ACC112 (cell line): ENCODE results near the gene FXYD2.

Experiments
- H2AFZ ChIP-seq: fragments of 200-600 bp; sonication (generic); one replicate; pipeline ENCODE4 v1.6.0; 2017; ENCODE audit warnings: antibody characterized with exemption, low read length; ENCODE audit not compliant: unreplicated experiment
- H3K27ac ChIP-seq: fragments of 200-600 bp; sonication (generic); 2 replicates; pipeline ENCODE4 v1.5.1; 2014; ENCODE audit warnings: low read depth, mild to moderate bottlenecking, antibody characterized with exemption, low read length, moderate library complexity
- H3K27me3 ChIP-seq: fragments of 200-600 bp; sonication (generic); 2 replicates; pipeline ENCODE4 v1.6.1; 2014; ENCODE audit warnings: mild to moderate bottlenecking, antibody characterized with exemption, low read length, moderate library complexity, mixed read lengths; ENCODE audit not compliant: insufficient read depth
- H3K36me3 ChIP-seq: fragments of 200-600 bp; sonication (generic); 2 replicates; pipeline ENCODE4 v1.6.1; 2016; ENCODE audit warnings: mild to moderate bottlenecking, antibody characterized with exemption, low read length, moderate library complexity, mixed read lengths; ENCODE audit not compliant: insufficient read depth
- H3K4me1 ChIP-seq: fragments of 200-600 bp; sonication (generic); one replicate; pipeline ENCODE4 v1.6.1; 2016; ENCODE audit warnings: low read length, mixed read lengths; ENCODE audit not compliant: insufficient read depth, unreplicated experiment, control insufficient read depth
- H3K4me3 ChIP-seq: fragments of 200-600 bp; sonication (generic); 2 replicates; pipeline ENCODE4 v1.5.1; 2014; ENCODE audit warnings: mild to moderate bottlenecking, low read depth, low read length
- H3K79me2 ChIP-seq: fragments of 200-600 bp; sonication (generic); one replicate; pipeline ENCODE4 v1.6.0; 2016; ENCODE audit warnings: low read length; ENCODE audit not compliant: control insufficient read depth, unreplicated experiment, insufficient read depth

The FXYD2 gene

DNA sequence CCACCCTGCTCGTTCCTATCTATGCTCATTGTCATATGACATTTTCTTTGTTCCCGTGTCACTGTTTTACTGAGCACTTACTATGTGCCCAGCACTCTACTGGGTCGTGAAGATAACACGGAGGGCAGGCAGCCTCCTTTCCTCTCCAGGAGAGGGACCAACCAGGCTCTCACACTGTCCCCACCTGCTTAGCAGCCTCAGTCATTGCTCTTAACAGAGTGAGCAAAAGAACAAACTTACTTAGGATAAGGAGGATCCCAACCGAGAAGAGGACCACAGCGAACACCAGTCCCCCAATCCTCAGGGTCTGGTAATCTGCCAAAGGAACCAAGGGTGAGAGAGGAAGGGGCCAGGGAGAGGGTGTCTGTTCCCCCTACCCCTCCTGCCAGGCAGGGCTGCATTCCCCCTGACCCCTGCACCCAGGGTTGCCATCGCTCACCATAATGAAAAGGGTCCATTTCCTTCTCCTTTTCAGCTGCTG is 17.0 kb upstream of the FXYD2 start:
- no peak overlapping the region for H2AFZ ChIP-seq
- peaks cover 49% of the 10 kb centered on the region for H3K27me3 ChIP-seq
- H3K4me1 ChIP-seq, result no peaks in the 10 kb centered on the region
- no peak overlapping the region for H3K27ac ChIP-seq
- H3K79me2 ChIP-seq, result no peaks in the 10 kb centered on the region
- H3K36me3 ChIP-seq, result no peaks in the 10 kb centered on the region
- H3K4me3 ChIP-seq, result no peak overlapping the region

DNA sequence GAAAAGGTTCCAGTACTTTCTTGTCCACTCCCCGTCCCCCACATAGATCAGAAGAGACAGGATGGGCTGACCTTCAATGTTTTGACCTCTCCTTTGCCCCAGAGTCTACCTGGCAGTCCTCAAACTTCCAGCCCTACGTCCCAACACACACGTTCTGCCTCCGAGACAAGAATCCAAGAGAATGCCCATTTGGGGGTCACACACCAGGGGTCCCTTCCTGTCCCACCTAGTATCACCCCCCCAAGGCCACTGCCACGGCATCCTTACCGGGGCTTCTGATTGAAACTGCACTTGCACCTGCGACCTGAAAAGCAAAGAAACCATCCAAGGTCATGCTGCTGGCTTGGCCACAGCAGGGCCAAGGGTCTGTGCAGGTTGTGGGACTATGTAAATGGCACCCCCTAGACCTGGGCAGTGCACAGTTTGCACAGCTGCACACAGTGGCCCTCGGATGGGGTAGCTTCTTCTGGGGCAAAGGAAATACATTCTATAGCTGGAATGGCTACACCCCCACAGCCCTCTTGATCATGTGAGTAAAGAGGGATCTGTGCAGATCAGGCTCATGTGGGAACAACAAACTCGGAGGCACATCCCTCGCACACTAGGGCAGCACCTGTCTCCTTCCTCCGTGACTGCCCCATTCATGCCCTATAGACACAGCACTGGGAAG is 16.5 kb upstream of the FXYD2 start:
- H3K4me3 ChIP-seq, result no peak overlapping the region
- H3K4me1 ChIP-seq, result no peaks in the 10 kb centered on the region
- peaks cover 49% of the 10 kb centered on the region for H3K27me3 ChIP-seq
- no peak overlapping the region for H2AFZ ChIP-seq
- H3K36me3 ChIP-seq, result no peaks in the 10 kb centered on the region
- H3K27ac ChIP-seq, result no peak overlapping the region
- H3K79me2 ChIP-seq, result no peaks in the 10 kb centered on the region

DNA sequence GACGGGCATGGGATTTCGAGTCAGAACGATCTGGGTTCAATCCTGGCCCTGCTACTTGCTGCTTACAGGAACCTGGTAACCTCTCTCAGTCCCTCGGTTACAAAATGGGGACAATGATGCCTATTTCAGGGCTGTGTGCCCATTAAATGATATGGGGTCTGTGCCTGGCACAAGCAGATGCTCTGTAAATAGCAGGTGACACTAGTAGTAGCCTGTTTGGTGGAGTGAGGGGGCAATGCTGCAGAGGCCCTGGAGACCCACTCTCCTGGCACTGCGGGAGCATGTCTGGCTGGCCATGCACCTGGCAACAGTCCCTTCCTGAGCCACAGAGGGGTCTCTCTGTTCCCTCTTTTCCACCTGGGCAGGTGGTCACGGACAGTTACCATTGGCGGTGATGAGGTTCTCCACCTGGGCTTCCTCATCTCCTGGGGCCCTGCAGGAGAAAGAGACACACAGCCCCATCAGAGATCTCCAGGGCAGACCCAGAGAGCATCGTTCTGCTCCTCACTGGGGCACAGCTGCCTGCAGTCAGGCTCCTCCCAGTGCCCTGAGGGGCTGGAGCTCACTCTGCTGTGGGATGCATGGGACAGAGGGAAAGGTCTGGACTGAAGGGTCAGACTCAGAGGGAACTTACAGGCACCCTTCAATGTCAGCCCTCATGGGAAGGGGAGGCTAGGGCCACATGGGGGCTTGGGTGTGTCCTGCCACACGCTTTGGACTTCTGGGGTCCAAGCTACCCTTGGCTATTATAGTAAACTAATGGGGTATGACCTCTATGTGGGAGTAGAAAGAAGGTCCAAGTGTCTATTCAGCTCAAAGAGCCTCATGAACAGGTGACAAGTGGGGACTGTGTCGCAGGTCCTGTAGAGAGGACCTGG is 15.6 kb upstream of the FXYD2 start:
- H2AFZ ChIP-seq, result no peak overlapping the region
- H3K4me3 ChIP-seq, result no peak overlapping the region
- no peaks in the 10 kb centered on the region for H3K79me2 ChIP-seq
- H3K4me1 ChIP-seq, result no peaks in the 10 kb centered on the region
- peaks cover 55% of the 10 kb centered on the region for H3K27me3 ChIP-seq
- H3K27ac ChIP-seq, result no peak overlapping the region
- no peaks in the 10 kb centered on the region for H3K36me3 ChIP-seq

DNA sequence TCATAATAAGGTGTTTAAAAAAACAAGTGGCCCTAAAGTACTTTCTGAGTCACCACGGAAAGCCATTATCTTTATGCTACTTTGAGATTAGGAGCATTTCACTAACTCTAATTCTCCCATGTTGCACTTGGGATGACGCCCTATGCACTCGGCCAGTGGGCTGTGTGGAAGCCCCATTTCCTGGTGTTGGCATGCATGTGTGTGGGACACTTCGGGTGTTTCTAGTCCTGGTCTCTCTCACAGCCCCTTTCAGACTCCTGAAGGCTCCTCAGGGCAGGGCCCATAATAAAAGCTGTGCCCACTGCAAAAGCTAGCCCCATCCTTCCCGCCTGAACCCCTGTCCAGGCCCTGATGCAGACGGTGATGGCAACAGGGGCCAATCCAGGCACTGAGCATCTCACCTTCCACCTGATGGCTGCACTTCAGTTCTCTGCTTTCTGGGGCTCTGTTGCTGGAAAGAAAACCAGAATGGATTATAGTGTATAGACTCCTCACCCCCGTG is 14.9 kb upstream of the FXYD2 start:
- Histone ChIP-seq H3K36me3 (no peaks in the 10 kb centered on the region), H3K79me2 (no peaks in the 10 kb centered on the region), H3K4me3 (no peak overlapping the region), H3K27ac (no peak overlapping the region), H3K27me3 (peaks cover 62% of the 10 kb centered on the region), H3K4me1 (no peaks in the 10 kb centered on the region), H2AFZ (no peak overlapping the region)

DNA sequence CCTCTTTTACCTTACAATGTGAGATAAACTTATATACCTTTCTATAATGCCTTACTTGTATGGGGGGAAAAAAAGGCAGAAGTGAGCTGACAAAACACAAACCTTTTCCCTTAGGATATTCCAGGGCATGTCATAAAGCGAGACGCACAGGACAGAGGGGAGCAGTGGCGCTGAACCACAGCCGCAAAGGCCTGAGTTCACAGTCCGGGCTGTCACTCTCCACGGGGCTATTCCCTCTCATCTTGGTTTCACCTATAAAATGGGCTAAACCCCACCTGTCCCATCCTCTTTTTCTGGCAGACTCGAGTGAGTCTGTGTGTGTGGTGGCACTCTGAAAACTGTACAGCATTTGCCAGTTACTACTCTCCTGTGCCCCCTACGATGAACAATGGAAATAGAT is 14.4 kb upstream of the FXYD2 start:
- Histone ChIP-seq H2AFZ (no peak overlapping the region), H3K36me3 (no peaks in the 10 kb centered on the region), H3K27me3 (peaks cover 67% of the 10 kb centered on the region), H3K4me1 (no peaks in the 10 kb centered on the region), H3K79me2 (no peaks in the 10 kb centered on the region), H3K4me3 (no peak overlapping the region), H3K27ac (no peak overlapping the region)

DNA sequence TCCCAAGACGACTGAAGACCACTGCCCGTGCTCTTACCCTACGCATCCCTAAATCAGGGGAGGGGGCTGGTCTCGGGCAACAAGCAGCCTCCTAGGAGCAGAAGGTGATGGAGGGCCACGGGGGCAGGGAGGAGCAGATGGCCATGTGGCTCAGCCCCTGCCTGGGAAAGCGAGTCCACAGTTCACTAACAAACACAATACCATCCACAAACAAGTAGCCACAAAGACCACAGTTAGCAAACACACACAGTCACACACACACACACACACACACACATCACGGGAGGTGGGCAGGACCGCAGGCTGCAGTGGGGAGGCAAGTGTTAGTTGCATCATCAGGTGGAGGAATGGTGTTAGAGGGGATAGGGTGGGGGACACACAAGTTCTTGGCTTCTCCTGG is 13.2 kb upstream of the FXYD2 start:
- Histone ChIP-seq H3K36me3 (no peaks in the 10 kb centered on the region), H3K4me1 (no peaks in the 10 kb centered on the region), H3K27ac (no peak overlapping the region), H3K27me3 (peaks cover 78% of the 10 kb centered on the region), H2AFZ (no peak overlapping the region), H3K79me2 (no peaks in the 10 kb centered on the region), H3K4me3 (no peak overlapping the region)

DNA sequence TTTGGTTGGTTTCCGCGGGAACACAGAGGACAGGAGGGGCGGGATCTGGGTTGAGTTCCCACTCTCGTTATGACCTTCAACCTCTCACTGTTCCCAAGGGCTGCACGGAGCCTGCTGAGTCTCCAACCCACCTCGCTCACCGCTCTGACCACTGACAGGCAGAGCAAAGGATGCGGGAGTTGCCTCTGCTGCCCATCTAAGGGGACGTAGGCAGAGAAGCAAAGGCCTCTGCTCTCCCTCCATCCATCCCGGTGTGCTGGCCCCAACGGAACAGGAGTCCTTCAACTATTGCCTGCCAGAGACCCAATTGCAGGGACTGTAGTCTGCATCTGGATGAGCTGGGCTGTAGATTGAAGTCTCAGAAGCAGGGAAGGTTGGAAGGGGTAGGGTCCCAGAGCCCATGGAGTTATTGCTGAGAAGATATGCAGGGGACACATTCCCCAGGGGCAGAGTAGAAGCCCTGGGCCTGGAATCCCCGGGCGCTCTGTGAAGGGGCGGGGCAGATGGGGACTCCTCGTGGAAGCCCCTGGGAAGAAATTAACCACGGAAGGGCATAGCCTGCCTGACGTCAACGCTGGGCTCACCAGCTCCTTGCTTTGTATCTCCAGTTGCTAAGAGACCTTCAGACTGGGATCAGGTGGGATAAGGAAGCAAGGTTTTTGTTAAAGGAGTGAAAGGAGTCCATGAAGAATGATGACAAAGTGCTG is 12.7 kb upstream of the FXYD2 start:
- Histone ChIP-seq H3K4me3 (no peak overlapping the region), H3K36me3 (no peaks in the 10 kb centered on the region), H3K4me1 (no peaks in the 10 kb centered on the region)

DNA sequence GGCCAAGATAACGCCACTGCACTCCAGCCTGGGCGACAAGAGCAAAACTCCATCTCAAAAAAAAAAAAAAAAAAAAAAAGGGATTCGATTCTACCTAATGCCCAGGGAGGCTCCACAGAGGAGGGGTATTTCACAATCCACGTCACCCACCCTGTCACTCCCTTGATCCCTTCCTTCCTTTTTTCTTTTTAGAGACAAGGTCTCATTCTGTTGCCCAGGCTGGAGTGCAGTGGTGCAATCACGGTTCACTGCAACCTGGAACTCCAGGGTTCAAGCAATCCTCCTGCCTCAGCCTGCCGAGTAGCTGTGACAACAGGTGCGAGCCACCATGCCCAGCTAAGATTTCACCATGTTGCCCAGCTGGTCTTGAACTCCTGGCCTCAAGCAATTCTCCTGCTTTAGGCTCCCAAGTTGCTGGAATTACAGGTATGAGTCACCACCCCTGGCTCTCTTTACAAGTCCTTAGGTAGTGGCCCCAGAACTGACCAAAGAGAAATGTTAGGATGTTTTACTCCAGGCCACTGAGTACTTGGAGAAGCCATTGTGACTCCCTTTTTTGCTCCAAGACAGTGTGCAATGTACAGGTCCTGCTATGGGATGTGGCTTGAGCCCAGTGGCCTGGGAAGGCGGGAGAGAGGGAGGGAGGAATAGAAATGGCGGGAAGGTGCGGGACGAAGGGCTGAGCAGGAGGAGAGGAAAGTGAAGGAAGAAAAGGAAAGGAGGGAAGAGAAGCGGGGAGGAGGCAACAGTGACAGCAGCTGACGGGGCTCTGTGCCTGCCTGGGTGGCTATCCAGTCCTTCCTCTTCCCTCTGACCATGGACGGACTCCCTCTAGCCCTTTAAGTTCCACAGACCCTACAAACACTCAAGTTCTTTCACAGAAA is 11.8 kb upstream of the FXYD2 start:
- H2AFZ ChIP-seq, result no peak overlapping the region
- H3K27ac ChIP-seq, result no peak overlapping the region
- H3K4me3 ChIP-seq, result no peak overlapping the region
- no peaks in the 10 kb centered on the region for H3K79me2 ChIP-seq
- no peaks in the 10 kb centered on the region for H3K36me3 ChIP-seq
- no peaks in the 10 kb centered on the region for H3K4me1 ChIP-seq
- H3K27me3 ChIP-seq, result peaks cover 91% of the 10 kb centered on the region

More for the DNA sequence above, 12.7 kb upstream of the FXYD2 start:
- no peaks in the 10 kb centered on the region for H3K79me2 ChIP-seq
- H3K27me3 ChIP-seq, result peaks cover 83% of the 10 kb centered on the region
- no peak overlapping the region for H3K27ac ChIP-seq
- no peak overlapping the region for H2AFZ ChIP-seq

DNA sequence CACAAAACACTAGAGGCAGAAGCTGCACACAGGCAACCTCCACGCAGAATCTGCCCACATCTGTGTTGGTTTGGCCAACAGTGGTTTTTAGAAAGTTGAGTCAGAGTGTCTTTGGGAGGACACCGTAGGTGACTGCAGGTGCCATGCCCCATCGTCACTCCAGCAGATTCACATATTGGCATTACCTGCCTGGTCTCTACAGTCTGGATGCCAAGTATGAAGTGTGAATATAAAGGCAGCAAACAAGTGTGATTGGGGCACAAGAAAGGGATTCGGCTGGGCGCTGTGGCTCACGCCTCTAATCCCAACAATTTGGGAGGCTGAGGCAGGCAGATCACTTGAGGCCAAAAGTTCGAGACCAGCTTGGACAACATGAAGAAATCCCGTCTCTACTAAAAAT is 11.0 kb upstream of the FXYD2 start:
- Histone ChIP-seq H3K4me1 (no peaks in the 10 kb centered on the region), H3K4me3 (no peak overlapping the region), H3K27ac (no peak overlapping the region), H3K79me2 (no peaks in the 10 kb centered on the region), H3K27me3 (peaks cover 87% of the 10 kb centered on the region), H3K36me3 (no peaks in the 10 kb centered on the region), H2AFZ (no peak overlapping the region)
